ENCODE measurements around the gene VSX2. TPM values are rescaled to one million over a fixed set of nuclear protein-coding genes. Genes with fewer than 3 reads are reported as not detected.

Gene VSX2
- total and polyA plus RNA-seq, 2 of the 13 experiments (the other 11 are each of a cell fraction or from before 2014, with no cell fraction given), result 0.05 TPM; not detected in 1

- TF ChIP-seq, protein P1, sequence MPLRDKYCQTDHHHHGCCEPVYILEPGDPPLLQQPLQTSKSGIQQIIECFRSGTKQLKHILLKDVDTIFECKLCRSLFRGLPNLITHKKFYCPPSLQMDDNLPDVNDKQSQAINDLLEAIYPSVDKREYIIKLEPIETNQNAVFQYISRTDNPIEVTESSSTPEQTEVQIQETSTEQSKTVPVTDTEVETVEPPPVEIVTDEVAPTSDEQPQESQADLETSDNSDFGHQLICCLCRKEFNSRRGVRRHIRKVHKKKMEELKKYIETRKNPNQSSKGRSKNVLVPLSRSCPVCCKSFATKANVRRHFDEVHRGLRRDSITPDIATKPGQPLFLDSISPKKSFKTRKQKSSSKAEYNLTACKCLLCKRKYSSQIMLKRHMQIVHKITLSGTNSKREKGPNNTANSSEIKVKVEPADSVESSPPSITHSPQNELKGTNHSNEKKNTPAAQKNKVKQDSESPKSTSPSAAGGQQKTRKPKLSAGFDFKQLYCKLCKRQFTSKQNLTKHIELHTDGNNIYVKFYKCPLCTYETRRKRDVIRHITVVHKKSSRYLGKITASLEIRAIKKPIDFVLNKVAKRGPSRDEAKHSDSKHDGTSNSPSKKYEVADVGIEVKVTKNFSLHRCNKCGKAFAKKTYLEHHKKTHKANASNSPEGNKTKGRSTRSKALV (CRISPR knock-in tag; IDR thresholded peaks at IDR 0.05), result no peak
These were observed 51.2 kb downstream of the VSX2 start (continued) for GRCh38 chr14:74290415-74290814.

DNA sequence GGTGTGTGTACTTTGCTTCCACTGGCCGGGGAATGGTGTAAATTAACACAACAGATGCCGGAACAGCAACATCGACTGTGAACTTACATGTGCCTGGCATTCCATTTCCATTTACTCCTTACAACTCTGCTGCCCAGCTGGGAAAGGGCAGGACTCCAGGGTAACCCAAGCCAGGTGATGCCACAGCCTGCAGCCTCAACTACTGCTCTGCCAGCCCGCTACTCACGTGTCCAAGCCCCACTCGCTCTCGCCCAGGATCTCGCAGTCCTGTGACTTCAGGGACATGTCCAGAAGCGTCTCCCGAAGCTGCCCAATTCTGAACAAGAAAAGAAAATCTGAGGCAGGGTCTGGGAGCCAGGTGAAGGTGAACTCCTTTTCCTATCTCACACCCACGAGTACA, 52.8 kb downstream of the VSX2 start:
- ATAC-seq, result no peak
- no peak for TF ChIP-seq POGK (CRISPR knock-in tag; conservative IDR thresholded peaks at IDR 0.05)
- TF ChIP-seq, protein P2, sequence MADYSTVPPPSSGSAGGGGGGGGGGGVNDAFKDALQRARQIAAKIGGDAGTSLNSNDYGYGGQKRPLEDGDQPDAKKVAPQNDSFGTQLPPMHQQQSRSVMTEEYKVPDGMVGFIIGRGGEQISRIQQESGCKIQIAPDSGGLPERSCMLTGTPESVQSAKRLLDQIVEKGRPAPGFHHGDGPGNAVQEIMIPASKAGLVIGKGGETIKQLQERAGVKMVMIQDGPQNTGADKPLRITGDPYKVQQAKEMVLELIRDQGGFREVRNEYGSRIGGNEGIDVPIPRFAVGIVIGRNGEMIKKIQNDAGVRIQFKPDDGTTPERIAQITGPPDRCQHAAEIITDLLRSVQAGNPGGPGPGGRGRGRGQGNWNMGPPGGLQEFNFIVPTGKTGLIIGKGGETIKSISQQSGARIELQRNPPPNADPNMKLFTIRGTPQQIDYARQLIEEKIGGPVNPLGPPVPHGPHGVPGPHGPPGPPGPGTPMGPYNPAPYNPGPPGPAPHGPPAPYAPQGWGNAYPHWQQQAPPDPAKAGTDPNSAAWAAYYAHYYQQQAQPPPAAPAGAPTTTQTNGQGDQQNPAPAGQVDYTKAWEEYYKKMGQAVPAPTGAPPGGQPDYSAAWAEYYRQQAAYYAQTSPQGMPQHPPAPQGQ (CRISPR knock-in tag; IDR thresholded peaks at IDR 0.05; ENCODE audit: borderline replicate concordance), result no peak
- no peak for TF ChIP-seq GATAD1 (CRISPR knock-in tag; IDR thresholded peaks at IDR 0.05)
- TF ChIP-seq HOXA9 (CRISPR knock-in tag; IDR thresholded peaks at IDR 0.05; ENCODE audit: borderline replicate concordance), result no peak
- TF ChIP-seq ZNF629 (CRISPR knock-in tag; conservative IDR thresholded peaks at IDR 0.05), result no peak
- TF ChIP-seq, protein P3, sequence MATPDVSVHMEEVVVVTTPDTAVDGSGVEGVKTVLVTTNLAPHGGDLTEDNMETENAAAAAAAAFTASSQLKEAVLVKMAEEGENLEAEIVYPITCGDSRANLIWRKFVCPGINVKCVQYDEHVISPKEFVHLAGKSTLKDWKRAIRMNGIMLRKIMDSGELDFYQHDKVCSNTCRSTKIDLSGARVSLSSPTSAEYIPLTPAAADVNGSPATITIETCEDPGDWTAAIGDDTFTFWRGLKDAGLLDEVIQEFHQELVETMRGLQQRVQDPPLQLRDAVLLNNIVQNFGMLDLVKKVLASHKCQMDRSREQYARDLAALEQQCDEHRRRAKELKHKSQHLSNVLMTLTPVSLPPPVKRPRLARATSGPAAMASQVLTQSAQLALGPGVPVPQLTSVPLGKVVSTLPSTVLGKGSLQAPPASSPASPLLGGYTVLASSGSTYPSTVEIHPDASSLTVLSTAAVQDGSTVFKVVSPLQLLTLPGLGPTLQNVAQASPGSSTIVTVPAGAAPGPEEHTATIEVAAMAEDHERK (CRISPR knock-in tag; IDR thresholded peaks at IDR 0.05; ENCODE audit: low read depth), result no peak
- no peak for TF ChIP-seq ZNF558 (CRISPR knock-in tag; IDR thresholded peaks at IDR 0.05; ENCODE audit: borderline replicate concordance)
- TF ChIP-seq PRDM4 (CRISPR knock-in tag; IDR thresholded peaks at IDR 0.05; ENCODE audit: borderline replicate concordance), result no peak
- TF ChIP-seq HES4 (CRISPR knock-in tag; IDR thresholded peaks at IDR 0.05; ENCODE audit: borderline replicate concordance), result no peak
- TF ChIP-seq ZNF639 (CRISPR knock-in tag; conservative IDR thresholded peaks at IDR 0.05), result no peak

More for the DNA sequence above, 52.8 kb downstream of the VSX2 start:
- intact Hi-C loops (cut with micrococcal nuclease; ENCODE audit: unreplicated experiment), result no loop called here
- Histone ChIP-seq H3K27ac (ENCODE audit: extremely low read length, insufficient read depth, low read length) (no peak overlapping the region), H3K4me2 (ENCODE audit: low read depth, low read length) (no peak overlapping the region), H3K4me1 (ENCODE audit: insufficient read depth, low read length) (peaks cover 28% of the 10 kb centered on the region), H3K79me2 (ENCODE audit: insufficient read depth, low read length) (peaks cover 18% of the 10 kb centered on the region), H3K27me3 (ENCODE audit: control insufficient read depth in 1 of 2, insufficient read depth in 2 of 2, low read length in 2 of 2) (no peaks in the 10 kb centered on the region), H4K20me1 (ENCODE audit: insufficient read depth, low read length) (peaks cover 8% of the 10 kb centered on the region), H3K9ac (ENCODE audit: insufficient read depth, low read depth, low read length) (no peak overlapping the region), H2AFZ (ENCODE audit: low read length) (no peak overlapping the region), H3K9me3 (ENCODE audit: low read length) (no peaks in the 10 kb centered on the region), H3K36me3 (replicated peaks in 1 of 2; ENCODE audit: control insufficient read depth in 1 of 2, insufficient read depth in 2 of 2, low read length in 2 of 2) (peaks cover 38 to 79% of the 10 kb centered on the region in 2 experiments), H3K4me3 (replicated peaks in 1 of 3; ENCODE audit: insufficient read depth in 1 of 3, low read depth in 2 of 3, low read length in 3 of 3) (no peak overlapping the region)
- 98% methylated on average over 11 of the region's 11 CpGs for WGBS (ENCODE audit: low lambda C conversion rate)
- no peak for FAIRE-seq
- CTCF ChIA-PET (ENCODE audit: low intra/inter-chr PET ratio, low total read pairs), result no interaction called here
- no peak for DNase-seq (ENCODE audit: low spot score)
- BruUV-seq (replicated peaks), result no TSS peak
- POLR2A ChIA-PET, result no interaction called here
- in situ Hi-C loops (cut with HindIII; ENCODE audit: extremely low pct_ligation_motif_present, low pct_unique_long_range_greater_than_20kb), result no loop called here

All from HepG2 (cell line).